GM18951 (cell line): ENCODE results near the gene S1PR3.

Source experiments
- POLR2A ChIP-seq: IDR thresholded peaks from 4 replicates; pipeline ENCODE4 v1.6.1; 2011; ENCODE audit warnings: mild to moderate bottlenecking; ENCODE audit not compliant: insufficient read length, insufficient read depth; ENCODE audit errors: extremely low read depth
- in situ Hi-C: fragments of 300-500 bp; cut with MboI; formaldehyde crosslinking; loops from one replicate; pipeline ENCODE4 v1.12.0; 2022; ENCODE audit warnings: low sequenced_read_pairs, mixed read lengths, inconsistent platforms; ENCODE audit not compliant: unreplicated experiment

The S1PR3 gene

GRCh38 chr9:88974641-88975040 is 16.6 kb upstream of the S1PR3 start:
- TF ChIP-seq POLR2A: no peak
- in situ Hi-C loops: no loop called here

- no peak for TF ChIP-seq POLR2A
- in situ Hi-C loops: no loop called here
Measured at GRCh38 chr9:88975966-88976889, 15.0 kb upstream of the S1PR3 start.

- TF ChIP-seq POLR2A: no peak
- in situ Hi-C loops: no loop called here
Measured at GRCh38 chr9:88976890-88977257, 14.4 kb upstream of the S1PR3 start.

- in situ Hi-C loops: no loop called here
- TF ChIP-seq POLR2A: no peak
Measured at GRCh38 chr9:88978034-88978433, 13.2 kb upstream of the S1PR3 start.

- no peak for TF ChIP-seq POLR2A
- in situ Hi-C loops: no loop called here
Measured at GRCh38 chr9:88979021-88979420, 12.2 kb upstream of the S1PR3 start.

- TF ChIP-seq POLR2A: no peak
- in situ Hi-C loops: no loop called here
Measured at GRCh38 chr9:88979791-88980190, 11.5 kb upstream of the S1PR3 start.

- TF ChIP-seq POLR2A: no peak
- in situ Hi-C loops: no loop called here
Measured at GRCh38 chr9:88980740-88981203, 10.5 kb upstream of the S1PR3 start.

- in situ Hi-C loops: no loop called here
- no peak for TF ChIP-seq POLR2A
Measured at GRCh38 chr9:88983865-88984542, 7.3 kb upstream of the S1PR3 start.

- no peak for TF ChIP-seq POLR2A
- in situ Hi-C loops: no loop called here
Measured at GRCh38 chr9:88984543-88984883, 6.8 kb upstream of the S1PR3 start.

GRCh38 chr9:88985616-88986015 is 5.7 kb upstream of the S1PR3 start:
- in situ Hi-C loops: no loop called here
- no peak for TF ChIP-seq POLR2A

- TF ChIP-seq POLR2A: no peak
- in situ Hi-C loops: no loop called here
Measured at GRCh38 chr9:88986776-88987175, 4.5 kb upstream of the S1PR3 start.

- no peak for TF ChIP-seq POLR2A
- in situ Hi-C loops: no loop called here
Measured at GRCh38 chr9:88987661-88988060, 3.6 kb upstream of the S1PR3 start.

- in situ Hi-C loops: no loop called here
- TF ChIP-seq POLR2A: no peak
Measured at GRCh38 chr9:88988796-88989641, 2.2 kb upstream of the S1PR3 start.

GRCh38 chr9:88990041-88990728 is 1.1 kb upstream of the S1PR3 start:
- in situ Hi-C loops: loop anchor here (10.0 kb wide), 1 partner anchor 385 kb away; no protein-coding TSS in a partner anchor
- no peak for TF ChIP-seq POLR2A
